ENCODE results near the gene KDM3B.
A peak's percentile ranks its signal among the peaks of the same experiment; 100 is the strongest.

Gene KDM3B

GRCh38 chr5:138354926-138355378 lies 2.5 kb downstream of the KDM3B start:
- H3K4me3 ChIP-seq (IDR thresholded peaks at IDR 0.05; ENCODE audit: insufficient read depth, low read depth, low read length) = no peak overlapping the region
- H4K20me1 ChIP-seq (ENCODE audit: insufficient read depth) = no peaks in the 10 kb centered on the region; the same call in 1 of the 2 replicates
- no peak overlapping the region for H2AFZ ChIP-seq (ENCODE audit: low read depth)
- H3K79me2 ChIP-seq (ENCODE audit: insufficient read depth, low read depth) = peaks cover 68% of the 10 kb centered on the region
- no peak overlapping the region; the same call in 1 of the 2 replicates for H3K9ac ChIP-seq
- TF ChIP-seq CTCF (conservative IDR thresholded peaks at IDR 0.05; ENCODE audit: low read depth, low read length) = no peak
- peak overlapping the region; percentile 88 for H3K4me2 ChIP-seq
- no peaks in the 10 kb centered on the region for H3K36me3 ChIP-seq (ENCODE audit: insufficient read depth)
- peaks cover 30% of the 10 kb centered on the region for H3K4me1 ChIP-seq (ENCODE audit: low read depth, poor library complexity, severe bottlenecking)
- H3K27ac ChIP-seq = peak overlapping the region; percentile 88; the same call in 1 of the 2 replicates
- H3K27me3 ChIP-seq (ENCODE audit: insufficient read depth, low read depth) = no peaks in the 10 kb centered on the region

DNA sequence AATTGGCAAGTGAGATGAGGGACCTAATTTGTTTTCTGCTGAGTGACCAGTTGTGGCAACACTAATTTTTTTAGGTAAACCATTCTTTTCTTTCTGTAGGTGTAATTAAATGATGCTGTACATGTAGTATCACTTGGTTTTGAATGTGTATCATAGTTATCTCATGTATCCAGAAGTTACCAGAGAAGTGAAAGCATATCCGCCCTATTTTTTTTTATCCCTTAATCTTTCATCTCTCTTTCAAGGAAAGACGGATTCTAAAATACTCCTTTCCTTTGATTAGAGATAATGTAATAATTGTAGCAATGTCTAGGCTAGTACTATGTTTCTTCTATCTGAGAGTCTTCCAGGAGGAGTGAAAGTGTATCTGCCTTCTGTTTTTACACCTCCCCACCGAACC lies 7.1 kb downstream of the KDM3B start:
- no peak overlapping the region for H3K4me2 ChIP-seq

DNA sequence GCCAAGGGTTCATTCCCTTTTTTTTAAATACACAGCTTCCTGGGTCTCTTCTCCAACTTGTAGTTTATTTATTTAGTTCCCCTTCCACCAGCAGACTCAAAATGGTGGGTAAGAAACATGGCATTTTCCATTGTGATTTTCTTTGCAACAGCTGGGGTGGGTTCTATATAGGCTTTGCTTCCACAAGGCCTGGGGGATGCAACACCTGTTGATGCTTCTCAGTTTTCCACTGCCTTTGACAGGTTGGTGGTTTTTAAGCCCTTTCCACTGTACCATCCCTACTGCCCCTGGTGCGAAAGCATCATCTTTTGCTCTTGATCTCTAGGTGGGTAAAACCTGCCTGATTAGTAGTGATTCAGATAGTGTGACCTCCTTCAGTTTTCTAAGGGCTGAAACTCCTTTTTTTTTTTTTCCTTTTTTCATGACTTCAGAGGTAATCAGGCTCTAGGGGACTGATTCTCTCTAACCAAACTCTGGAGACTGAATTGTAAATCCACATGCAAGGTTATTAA lies 8.5 kb downstream of the KDM3B start:
- H3K79me2 ChIP-seq (ENCODE audit: insufficient read depth, low read depth) = peaks cover 94% of the 10 kb centered on the region
- no peak overlapping the region for H3K27ac ChIP-seq

More for the DNA sequence above, 7.1 kb downstream of the KDM3B start:
- peaks cover 9% of the 10 kb centered on the region for H4K20me1 ChIP-seq (ENCODE audit: insufficient read depth)
- no peak overlapping the region for H3K4me3 ChIP-seq (IDR thresholded peaks at IDR 0.05; ENCODE audit: insufficient read depth, low read depth, low read length)
- no peak for TF ChIP-seq CTCF (conservative IDR thresholded peaks at IDR 0.05; ENCODE audit: low read depth, low read length)
- peaks cover 94% of the 10 kb centered on the region for H3K79me2 ChIP-seq (ENCODE audit: insufficient read depth, low read depth)
- H2AFZ ChIP-seq (ENCODE audit: low read depth) = no peak overlapping the region
- peaks cover 38% of the 10 kb centered on the region for H3K4me1 ChIP-seq (ENCODE audit: low read depth, poor library complexity, severe bottlenecking)
- H3K27ac ChIP-seq = no peak overlapping the region
- no peaks in the 10 kb centered on the region for H3K27me3 ChIP-seq (ENCODE audit: insufficient read depth, low read depth)
- H3K36me3 ChIP-seq (ENCODE audit: insufficient read depth) = no peaks in the 10 kb centered on the region
- no peak overlapping the region for H3K9ac ChIP-seq

DNA sequence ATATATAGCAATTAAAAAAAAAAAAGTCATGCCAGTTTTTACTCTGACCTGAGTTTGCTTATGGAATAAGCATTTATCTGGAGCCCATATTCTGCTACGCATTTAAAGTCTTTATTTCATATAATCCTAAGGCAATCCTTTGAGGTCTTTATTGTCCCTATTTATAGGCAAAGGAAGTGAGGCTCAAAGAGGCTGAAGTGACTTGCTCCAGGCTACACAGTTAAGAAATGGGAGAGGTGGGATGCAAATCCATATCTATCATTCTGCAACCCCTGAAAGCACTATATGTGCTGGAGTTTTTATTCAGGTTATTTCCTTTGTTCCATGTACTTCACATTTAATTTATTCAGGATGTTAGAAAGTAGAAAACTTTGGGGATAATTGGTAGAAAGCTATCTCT lies 12.1 kb downstream of the KDM3B start:
- Histone ChIP-seq H3K27me3 (ENCODE audit: insufficient read depth, low read depth) (no peaks in the 10 kb centered on the region), H3K4me3 (IDR thresholded peaks at IDR 0.05; ENCODE audit: insufficient read depth, low read depth, low read length) (no peak overlapping the region), H3K4me1 (ENCODE audit: low read depth, poor library complexity, severe bottlenecking) (peaks cover 28% of the 10 kb centered on the region), H3K79me2 (ENCODE audit: insufficient read depth, low read depth) (peaks cover 94% of the 10 kb centered on the region), H3K36me3 (ENCODE audit: insufficient read depth) (no peaks in the 10 kb centered on the region), H3K27ac (no peak overlapping the region), H3K4me2 (no peak overlapping the region), H4K20me1 (ENCODE audit: insufficient read depth) (peaks cover 13% of the 10 kb centered on the region), H2AFZ (ENCODE audit: low read depth) (no peak overlapping the region), H3K9ac (no peak overlapping the region)
- no peak for TF ChIP-seq CTCF (conservative IDR thresholded peaks at IDR 0.05; ENCODE audit: low read depth, low read length)

More for the DNA sequence above, 8.5 kb downstream of the KDM3B start:
- peaks cover 24% of the 10 kb centered on the region for H3K4me1 ChIP-seq (ENCODE audit: low read depth, poor library complexity, severe bottlenecking)
- H3K27me3 ChIP-seq (ENCODE audit: insufficient read depth, low read depth) = no peaks in the 10 kb centered on the region
- no peak overlapping the region for H3K9ac ChIP-seq
- peaks cover 9% of the 10 kb centered on the region for H4K20me1 ChIP-seq (ENCODE audit: insufficient read depth)
- H3K4me2 ChIP-seq = no peak overlapping the region
- TF ChIP-seq CTCF (conservative IDR thresholded peaks at IDR 0.05; ENCODE audit: low read depth, low read length) = no peak
- no peak overlapping the region for H3K4me3 ChIP-seq (IDR thresholded peaks at IDR 0.05; ENCODE audit: insufficient read depth, low read depth, low read length)
- no peak overlapping the region for H2AFZ ChIP-seq (ENCODE audit: low read depth)
- no peaks in the 10 kb centered on the region for H3K36me3 ChIP-seq (ENCODE audit: insufficient read depth)

Data from KMS-11 (cell line).